MCF 10A (cell line): ENCODE results near the gene IFITM5. TPM values are rescaled to one million over a fixed set of nuclear protein-coding genes. Genes with fewer than 3 reads are reported as not detected.

Experiments used
- BruUV-seq: library from RNA; stranded (reverse); fragments of 400-500 nt; replicated peaks from 2 replicates; lab custom pipeline; 2021; lab: Mats Ljungman, UMichigan
- CTCF ChIA-PET: fragments of 300-600 bp; sonication (Branson Sonifier 250); formaldehyde crosslinking; extraction: SDS; loops from one replicate; lab custom pipeline; 2021; ENCODE audit warnings: antibody characterized with exemption, inconsistent platforms; lab: Yijun Ruan, JAX
- POLR2A ChIA-PET: fragments of 300-600, 350-650 bp; sonication (Branson Sonifier 250); formaldehyde crosslinking; extraction: SDS; loops from one replicate; lab custom pipeline; 2020; ENCODE audit warnings: antibody characterized with exemption, inconsistent platforms; lab: Yijun Ruan, JAX
- DNase-seq: peaks from one replicate; pipeline ENCODE4 v3.0.0-alpha.2; 2018; ENCODE audit not compliant: unreplicated experiment
- H3K27ac Mint-ChIP-seq: one replicate; pipeline ENCODE4 v1.8.0; 2022; ENCODE audit warnings: mild to moderate bottlenecking, low read depth, mixed read lengths; ENCODE audit not compliant: unreplicated experiment
- H3K27me3 Mint-ChIP-seq: one replicate; pipeline ENCODE4 v1.8.0; 2022; ENCODE audit warnings: mixed read lengths; ENCODE audit not compliant: insufficient read depth, unreplicated experiment
- H3K36me3 Mint-ChIP-seq: one replicate; pipeline ENCODE4 v1.8.0; 2022; ENCODE audit warnings: mild to moderate bottlenecking, moderate library complexity, mixed read lengths; ENCODE audit not compliant: insufficient read depth, unreplicated experiment
- H3K4me1 Mint-ChIP-seq: one replicate; pipeline ENCODE4 v1.8.0; 2022; ENCODE audit warnings: mixed read lengths; ENCODE audit not compliant: insufficient read depth, unreplicated experiment
- H3K4me3 Mint-ChIP-seq: one replicate; pipeline ENCODE4 v1.8.0; 2022; ENCODE audit warnings: mild to moderate bottlenecking, moderate library complexity, mixed read lengths; ENCODE audit not compliant: unreplicated experiment
- H3K9me3 Mint-ChIP-seq: one replicate; pipeline ENCODE4 v1.8.0; 2022; ENCODE audit warnings: mixed read lengths; ENCODE audit not compliant: unreplicated experiment
- CTCF ChIP-seq: fragments of 200-600 bp; IDR thresholded peaks from one replicate; pipeline ENCODE4 v1.8.0; 2022; ENCODE audit warnings: antibody characterized with exemption, mild to moderate bottlenecking; ENCODE audit not compliant: unreplicated experiment
- intact Hi-C: fragments of 100-400 bp; cut with micrococcal nuclease; formaldehyde crosslinking; loops from 2 replicates; pipeline ENCODE4 v1.14.1; 2022
- total RNA-seq: library from RNA; stranded (reverse); gene quantifications from 2 replicates; pipeline ENCODE4 v1.2.3, GENCODE V29; 2022

Gene IFITM5
- total RNA-seq, 1 experiment from 2014 or later = not detected

- no peaks in the 10 kb centered on the region for H3K36me3 Mint-ChIP-seq
- BruUV-seq = no TSS peak
- intact Hi-C loops = no loop called here
- no peaks in the 10 kb centered on the region for H3K4me1 Mint-ChIP-seq
- CTCF ChIA-PET = no interaction called here
- H3K27me3 Mint-ChIP-seq = peaks cover 45% of the 10 kb centered on the region
- no peak for DNase-seq
- no peak for TF ChIP-seq CTCF
- POLR2A ChIA-PET = interaction anchor here (0.6 to 1.3 kb wide), 3 partner anchors 28 to 420 kb away, joined by 3 to 4 read pairs (median 3); partner anchors contain the start of genes PSMD13 and TMEM80
- H3K9me3 Mint-ChIP-seq = no peaks in the 10 kb centered on the region
- H3K4me3 Mint-ChIP-seq = no peak overlapping the region
- H3K27ac Mint-ChIP-seq = no peak overlapping the region
These were observed 23.1 kb downstream of the IFITM5 start for GRCh38 chr11:276219-276618.

GRCh38 chr11:272931-273198 is 26.5 kb downstream of the IFITM5 start:
- no peak for TF ChIP-seq CTCF
- CTCF ChIA-PET = no interaction called here
- Mint-ChIP-seq H3K27me3 (peaks cover 45% of the 10 kb centered on the region), H3K27ac (no peak overlapping the region), H3K36me3 (no peaks in the 10 kb centered on the region), H3K9me3 (no peaks in the 10 kb centered on the region), H3K4me1 (peaks cover 10% of the 10 kb centered on the region), H3K4me3 (no peak overlapping the region)
- DNase-seq = no peak
- no TSS peak for BruUV-seq
- POLR2A ChIA-PET = interaction anchor here (0.5 to 1.1 kb wide), 2 partner anchors 38 to 225 kb away, joined by 3 to 4 read pairs; no protein-coding TSS in a partner anchor
- intact Hi-C loops = no loop called here

- ChIA-PET CTCF (no interaction called here), POLR2A (interaction anchor here (0.5 to 0.6 kb wide), 2 partner anchors 14 to 226 kb away, joined by 3 read pairs; no protein-coding TSS in a partner anchor)
- Mint-ChIP-seq H3K27me3 (peaks cover 40% of the 10 kb centered on the region), H3K4me3 (no peak overlapping the region), H3K4me1 (peaks cover 14% of the 10 kb centered on the region), H3K27ac (no peak overlapping the region), H3K36me3 (no peaks in the 10 kb centered on the region), H3K9me3 (no peaks in the 10 kb centered on the region)
- BruUV-seq = no TSS peak
- no peak for TF ChIP-seq CTCF
- intact Hi-C loops = no loop called here
- no peak for DNase-seq
These were observed 27.0 kb downstream of the IFITM5 start for GRCh38 chr11:272195-272930.

GRCh38 chr11:271319-271715 is 28.0 kb downstream of the IFITM5 start:
- Mint-ChIP-seq H3K36me3 (no peaks in the 10 kb centered on the region), H3K4me3 (no peak overlapping the region), H3K9me3 (no peaks in the 10 kb centered on the region), H3K27ac (no peak overlapping the region), H3K4me1 (peaks cover 16% of the 10 kb centered on the region), H3K27me3 (peaks cover 29% of the 10 kb centered on the region)
- POLR2A ChIA-PET = interaction anchor here (0.6 kb wide), 1 partner anchor 13 kb away, joined by 3 read pairs; no protein-coding TSS in a partner anchor
- CTCF ChIA-PET = no interaction called here
- TF ChIP-seq CTCF = no peak
- no TSS peak for BruUV-seq
- intact Hi-C loops = no loop called here
- no peak for DNase-seq
